ENCODE measurements around the gene NIPAL3.
"Not testable (repeated sequence)": the region's sequence is repeated elsewhere in the genome, so short reads cannot be mapped to it uniquely, and the experiment has no call there.

Gene NIPAL3

DNA sequence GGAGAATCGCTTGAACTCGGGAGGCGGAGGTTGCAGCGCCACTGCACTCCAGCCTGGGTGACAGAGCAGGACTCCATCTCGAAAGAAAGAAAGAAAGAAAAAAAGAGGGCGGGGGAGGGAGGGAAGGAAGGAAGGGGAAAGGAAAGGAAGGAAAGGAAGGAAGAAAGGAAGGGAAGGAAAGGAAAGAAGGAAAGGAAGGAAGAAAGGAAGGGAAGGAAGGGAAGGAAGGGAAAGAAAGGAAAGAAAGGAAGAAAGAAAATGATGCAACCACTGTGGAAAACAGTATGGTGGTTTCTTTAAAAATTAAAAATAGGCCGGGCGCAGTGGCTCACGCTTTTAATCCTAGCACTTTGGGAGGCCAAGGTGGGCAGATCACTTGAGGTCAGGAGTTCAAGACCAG lies 71.9 kb downstream of the NIPAL3 start:
- Histone ChIP-seq H3K27ac (ENCODE audit: low read length) (no peak overlapping the region), H3K27me3 (replicated peaks; ENCODE audit: insufficient read depth, low read length) (no peaks in the 10 kb centered on the region), H4K20me1 (ENCODE audit: insufficient read depth, low read length) (no peaks in the 10 kb centered on the region), H3K36me3 (replicated peaks; ENCODE audit: insufficient read depth, low read length) (no peaks in the 10 kb centered on the region), H3K4me2 (ENCODE audit: low read depth, low read length) (no peak overlapping the region), H2AFZ (ENCODE audit: low read length) (no peak overlapping the region), H3K9me3 (replicated peaks; ENCODE audit: insufficient read depth, low read length) (no peaks in the 10 kb centered on the region), H3K4me3 (ENCODE audit: low read length) (no peak overlapping the region), H3K4me1 (ENCODE audit: low read length) (no peaks in the 10 kb centered on the region), H3K9ac (ENCODE audit: low read length) (no peak overlapping the region), H3F3A (ENCODE audit: insufficient read depth, low read length) (no peaks in the 10 kb centered on the region), H3K9me2 (replicated peaks; ENCODE audit: insufficient read depth, low read length) (no peaks in the 10 kb centered on the region), H3K79me2 (ENCODE audit: low read length) (no peaks in the 10 kb centered on the region)
- DNase-seq, result no peak
- no peak for TF ChIP-seq CTCF (IDR thresholded peaks at IDR 0.05; ENCODE audit: low read length)
- no peak for TF ChIP-seq EZH2phosphoT487 (IDR thresholded peaks at IDR 0.05; ENCODE audit: low read length)
- no peak for TF ChIP-seq EZH2 (optimal IDR thresholded peaks at IDR 0.05; ENCODE audit: low read depth, low read length)

GRCh38 chr1:24488159-24488558 lies 72.6 kb downstream of the NIPAL3 start:
- H3K27ac ChIP-seq (ENCODE audit: low read length); H3K4me2 ChIP-seq (ENCODE audit: low read depth, low read length); H2AFZ ChIP-seq (ENCODE audit: low read length); H3K79me2 ChIP-seq (ENCODE audit: low read length); H3K9me2 ChIP-seq (replicated peaks; ENCODE audit: insufficient read depth, low read length); H3K4me3 ChIP-seq (ENCODE audit: low read length); DNase-seq; H3K9ac ChIP-seq (ENCODE audit: low read length); H3K27me3 ChIP-seq (replicated peaks; ENCODE audit: insufficient read depth, low read length); H3F3A ChIP-seq (ENCODE audit: insufficient read depth, low read length); H3K36me3 ChIP-seq (replicated peaks; ENCODE audit: insufficient read depth, low read length); H3K9me3 ChIP-seq (replicated peaks; ENCODE audit: insufficient read depth, low read length); H4K20me1 ChIP-seq (ENCODE audit: insufficient read depth, low read length); H3K4me1 ChIP-seq (ENCODE audit: low read length): not testable (repeated sequence)

GRCh38 chr1:24489674-24490073 lies 74.1 kb downstream of the NIPAL3 start:
- no peak for DNase-seq
- Histone ChIP-seq H3K9me3 (replicated peaks; ENCODE audit: insufficient read depth, low read length) (no peaks in the 10 kb centered on the region), H3K9me2 (replicated peaks; ENCODE audit: insufficient read depth, low read length) (no peaks in the 10 kb centered on the region), H2AFZ (ENCODE audit: low read length) (no peak overlapping the region), H3K36me3 (replicated peaks; ENCODE audit: insufficient read depth, low read length) (no peaks in the 10 kb centered on the region), H3K9ac (ENCODE audit: low read length) (no peak overlapping the region), H3F3A (ENCODE audit: insufficient read depth, low read length) (no peaks in the 10 kb centered on the region), H4K20me1 (ENCODE audit: insufficient read depth, low read length) (no peaks in the 10 kb centered on the region), H3K27ac (ENCODE audit: low read length) (no peak overlapping the region), H3K79me2 (ENCODE audit: low read length) (no peaks in the 10 kb centered on the region), H3K4me1 (ENCODE audit: low read length) (no peaks in the 10 kb centered on the region), H3K27me3 (replicated peaks; ENCODE audit: insufficient read depth, low read length) (no peaks in the 10 kb centered on the region), H3K4me3 (ENCODE audit: low read length) (no peak overlapping the region), H3K4me2 (ENCODE audit: low read depth, low read length) (no peak overlapping the region)
- TF ChIP-seq CTCF (IDR thresholded peaks at IDR 0.05; ENCODE audit: low read length), result no peak
- TF ChIP-seq EZH2 (optimal IDR thresholded peaks at IDR 0.05; ENCODE audit: low read depth, low read length), result no peak
- TF ChIP-seq EZH2phosphoT487 (IDR thresholded peaks at IDR 0.05; ENCODE audit: low read length), result no peak

DNA sequence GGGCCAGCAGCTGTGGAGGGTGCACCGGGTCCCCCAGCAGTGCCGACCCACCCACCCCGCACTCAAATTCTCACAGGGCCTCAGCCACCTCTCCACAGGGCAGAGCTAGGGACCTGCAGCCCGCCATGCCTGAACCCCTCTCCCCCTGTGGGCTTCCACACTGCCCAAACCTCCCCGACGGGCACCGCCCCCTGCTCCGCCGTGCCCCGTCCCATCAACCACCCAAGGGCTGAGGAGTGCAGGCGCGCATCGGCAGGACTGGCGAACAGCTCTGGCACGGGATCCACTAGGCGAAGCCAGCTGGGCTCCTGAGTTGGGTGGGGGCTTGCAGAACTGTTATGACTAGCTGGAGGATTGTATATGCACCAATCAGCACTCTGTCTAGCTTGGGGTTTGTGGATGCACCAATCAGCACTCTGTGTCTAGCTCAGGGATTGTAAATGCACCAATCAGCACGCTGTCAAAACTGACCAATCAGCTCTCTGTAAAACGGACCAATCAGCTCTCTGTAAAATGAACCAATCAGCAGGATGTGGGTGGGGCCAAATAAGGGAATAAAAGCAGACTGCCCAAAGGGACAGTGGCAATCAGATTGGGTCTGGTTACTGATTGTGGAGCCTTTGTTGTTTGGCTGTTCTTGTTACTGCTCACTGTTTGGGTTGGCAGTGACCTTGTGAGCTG lies 74.6 kb downstream of the NIPAL3 start:
- H3K9me2 ChIP-seq (replicated peaks; ENCODE audit: insufficient read depth, low read length), result no peaks in the 10 kb centered on the region
- H3K36me3 ChIP-seq (replicated peaks; ENCODE audit: insufficient read depth, low read length), result no peaks in the 10 kb centered on the region
- no peak for DNase-seq
- H3K27ac ChIP-seq (ENCODE audit: low read length), result no peak overlapping the region
- no peak for TF ChIP-seq EZH2 (optimal IDR thresholded peaks at IDR 0.05; ENCODE audit: low read depth, low read length)
- no peak for TF ChIP-seq CTCF (IDR thresholded peaks at IDR 0.05; ENCODE audit: low read length)
- no peak for TF ChIP-seq EZH2phosphoT487 (IDR thresholded peaks at IDR 0.05; ENCODE audit: low read length)
- no peaks in the 10 kb centered on the region for H3K4me1 ChIP-seq (ENCODE audit: low read length)
- no peaks in the 10 kb centered on the region for H3F3A ChIP-seq (ENCODE audit: insufficient read depth, low read length)
- no peaks in the 10 kb centered on the region for H3K79me2 ChIP-seq (ENCODE audit: low read length)
- no peak overlapping the region for H3K4me3 ChIP-seq (ENCODE audit: low read length)
- H3K4me2 ChIP-seq (ENCODE audit: low read depth, low read length), result no peak overlapping the region
- no peak overlapping the region for H2AFZ ChIP-seq (ENCODE audit: low read length)
- no peak overlapping the region for H3K9ac ChIP-seq (ENCODE audit: low read length)
- H3K9me3 ChIP-seq (replicated peaks; ENCODE audit: insufficient read depth, low read length), result no peaks in the 10 kb centered on the region
- H3K27me3 ChIP-seq (replicated peaks; ENCODE audit: insufficient read depth, low read length), result no peaks in the 10 kb centered on the region
- H4K20me1 ChIP-seq (ENCODE audit: insufficient read depth, low read length), result no peaks in the 10 kb centered on the region
